H9 (cell line): ENCODE data around the gene RAB3GAP2. TPM values are rescaled to one million over a fixed set of nuclear protein-coding genes. Genes with fewer than 3 reads are reported as not detected.
A peak's percentile ranks its signal among the peaks of the same experiment; 100 is the strongest.

ENCODE experiments used
- DNase-seq: peaks from one replicate; pipeline ENCODE4 v3.0.0-alpha.2; 2017
- H2AFZ ChIP-seq: one replicate; pipeline ENCODE4 v1.6.1; 2013; ENCODE audit warnings: mild to moderate bottlenecking, low read length, control low read depth, moderate library complexity
- H2AK5ac ChIP-seq: 2 replicates; pipeline ENCODE4 v1.6.1; 2013; ENCODE audit warnings: low read length, control low read depth, mixed read lengths; ENCODE audit not compliant: insufficient read length
- H2BK120ac ChIP-seq: one replicate; pipeline ENCODE4 v1.6.1; 2013; ENCODE audit warnings: low read depth, mild to moderate bottlenecking, low read length, control low read depth, inconsistent platforms; ENCODE audit not compliant: poor library complexity, severe bottlenecking
- H2BK12ac ChIP-seq: 2 replicates; pipeline ENCODE4 v1.6.1; 2013; ENCODE audit warnings: low read length, control low read depth, mixed read lengths, low read depth; ENCODE audit not compliant: insufficient read length
- H2BK15ac ChIP-seq: 2 replicates; pipeline ENCODE4 v1.6.1; 2013; ENCODE audit warnings: low read depth, low read length, control low read depth
- H2BK20ac ChIP-seq: one replicate; pipeline ENCODE4 v1.6.1; 2013; ENCODE audit warnings: low read depth, mild to moderate bottlenecking, low read length, control low read depth, inconsistent platforms; ENCODE audit not compliant: poor library complexity, severe bottlenecking
- H2BK5ac ChIP-seq: 2 replicates; pipeline ENCODE4 v1.6.1; 2013; ENCODE audit warnings: low read length, control low read depth, mixed read lengths; ENCODE audit not compliant: insufficient read length
- H3K14ac ChIP-seq: 2 replicates; pipeline ENCODE4 v1.6.1; 2013; ENCODE audit warnings: low read length, control low read depth; ENCODE audit not compliant: insufficient read depth
- H3K18ac ChIP-seq: 2 replicates; pipeline ENCODE4 v1.6.1; 2013; ENCODE audit warnings: low read depth, mild to moderate bottlenecking, mixed read lengths, low read length, control low read depth; ENCODE audit not compliant: insufficient read length
- H3K23ac ChIP-seq: 2 replicates; pipeline ENCODE4 v1.6.1; 2013; ENCODE audit warnings: low read length, control low read depth, mixed read lengths, low read depth; ENCODE audit not compliant: insufficient read length
- H3K23me2 ChIP-seq: 2 replicates; pipeline ENCODE4 v1.6.1; 2013; ENCODE audit warnings: low read depth, mild to moderate bottlenecking, mixed read lengths, low read length, control low read depth; ENCODE audit not compliant: insufficient read length, poor library complexity, severe bottlenecking
- H3K27ac ChIP-seq: 2 replicates; pipeline ENCODE4 v1.5.1; 2013; ENCODE audit warnings: low read length, control low read depth, mixed read lengths, low read depth; ENCODE audit not compliant: insufficient read length
- H3K27me3 ChIP-seq: 2 replicates; pipeline ENCODE4 v1.6.1; 2013; ENCODE audit warnings: low read length, control low read depth, inconsistent platforms; ENCODE audit not compliant: insufficient read depth
- H3K4ac ChIP-seq: 2 replicates; pipeline ENCODE4 v1.6.1; 2013; ENCODE audit warnings: low read depth, mild to moderate bottlenecking, control low read depth, inconsistent platforms, low read length, moderate library complexity
- H3K4me1 ChIP-seq: 2 replicates; pipeline ENCODE4 v1.6.1; 2013; ENCODE audit warnings: low read length, control low read depth, inconsistent platforms; ENCODE audit not compliant: insufficient read depth
- H3K4me2 ChIP-seq: 2 replicates; pipeline ENCODE4 v1.6.1; 2013; ENCODE audit warnings: low read length, control low read depth, mixed read lengths; ENCODE audit not compliant: insufficient read length, insufficient read depth
- H3K56ac ChIP-seq: 2 replicates; pipeline ENCODE4 v1.6.1; 2013; ENCODE audit warnings: low read depth, mild to moderate bottlenecking, mixed read lengths, low read length, control low read depth; ENCODE audit not compliant: insufficient read length
- H3K79me1 ChIP-seq: 2 replicates; pipeline ENCODE4 v1.6.1; 2013; ENCODE audit warnings: low read depth, mild to moderate bottlenecking, moderate library complexity, low read length, control low read depth, inconsistent platforms; ENCODE audit not compliant: insufficient read depth, poor library complexity, severe bottlenecking
- H3K79me2 ChIP-seq: 2 replicates; pipeline ENCODE4 v1.6.1; 2013; ENCODE audit warnings: low read length, control low read depth, inconsistent platforms; ENCODE audit not compliant: insufficient read depth
- H3K9ac ChIP-seq: 2 replicates; pipeline ENCODE4 v1.6.1; 2013; ENCODE audit warnings: low read length, control low read depth, mixed read lengths; ENCODE audit not compliant: insufficient read length; ENCODE audit errors: extremely low read depth
- H3K9me3 ChIP-seq: one replicate; pipeline ENCODE4 v1.6.1; 2013; ENCODE audit warnings: low read depth, low read length, inconsistent platforms; ENCODE audit not compliant: control insufficient read depth
- H3T11ph ChIP-seq: one replicate; pipeline ENCODE4 v1.6.1; 2013; ENCODE audit warnings: mild to moderate bottlenecking, low read length, control low read depth, inconsistent platforms
- H4K20me1 ChIP-seq: one replicate; pipeline ENCODE4 v1.6.1; 2013; ENCODE audit not compliant: control insufficient read depth, insufficient read length, insufficient read depth
- H4K5ac ChIP-seq: 2 replicates; pipeline ENCODE4 v1.6.1; 2013; ENCODE audit warnings: low read depth, mild to moderate bottlenecking, mixed read lengths, low read length, control low read depth; ENCODE audit not compliant: insufficient read length
- H4K8ac ChIP-seq: replicated peaks from 2 replicates; pipeline ENCODE4 v1.6.1; 2013; ENCODE audit warnings: low read length, control low read depth, mixed read lengths, low read depth; ENCODE audit not compliant: insufficient read length
- H4K91ac ChIP-seq: 2 replicates; pipeline ENCODE4 v1.6.1; 2013; ENCODE audit warnings: low read depth, mild to moderate bottlenecking, moderate library complexity, mixed read lengths, low read length, control low read depth; ENCODE audit not compliant: insufficient read length
- H3K27ac Mint-ChIP-seq, 3 experiments: 2 replicates in 2 of 3; 3 replicates in 1 of 3; pipeline ENCODE4 v1.8.0; 2020 to 2021; ENCODE audit warnings: mixed read lengths in 3 of 3, mild to moderate bottlenecking in 1 of 3, moderate library complexity in 1 of 3
- H3K27me3 Mint-ChIP-seq: 2 replicates; pipeline ENCODE4 v1.8.0; 2021; ENCODE audit warnings: low read depth, mild to moderate bottlenecking, moderate library complexity, mixed read lengths
- H3K36me3 Mint-ChIP-seq, 3 experiments: 2 replicates in 2 of 3; 3 replicates in 1 of 3; pipeline ENCODE4 v1.8.0; 2020 to 2021; ENCODE audit warnings: low read depth in 3 of 3, mixed read lengths in 3 of 3; ENCODE audit not compliant: insufficient read depth in 1 of 3
- H3K4me1 Mint-ChIP-seq, 2 experiments: 2 replicates each; pipeline ENCODE4 v1.8.0; 2020; ENCODE audit warnings: mixed read lengths in 2 of 2
- H3K4me3 Mint-ChIP-seq, 2 experiments: 2 replicates in 1 of 2; 3 replicates in 1 of 2; pipeline ENCODE4 v1.8.0; 2020 to 2021; ENCODE audit warnings: mild to moderate bottlenecking in 2 of 2, mixed read lengths in 2 of 2, moderate library complexity in 1 of 2
- H3K9me3 Mint-ChIP-seq, 2 experiments: 2 replicates in 1 of 2; 3 replicates in 1 of 2; pipeline ENCODE4 v1.8.0; 2020; ENCODE audit warnings: mild to moderate bottlenecking in 2 of 2, mixed read lengths in 2 of 2, moderate library complexity in 1 of 2
- total RNA-seq: library from RNA; stranded (reverse); gene quantifications from 2 replicates; pipeline ENCODE4 v1.2.1, GENCODE V29; 2021
- TF ChIP-seq, protein P1 (sequence below): fragments of 200-600 bp; sonication (generic); conservative IDR thresholded peaks from 3 replicates; pipeline ENCODE4 v1.8.0; 2021; ENCODE audit warnings: antibody characterized with exemption, mild to moderate bottlenecking

Gene RAB3GAP2
- total RNA-seq, 1 experiment from 2014 or later = 48.3 TPM

DNA sequence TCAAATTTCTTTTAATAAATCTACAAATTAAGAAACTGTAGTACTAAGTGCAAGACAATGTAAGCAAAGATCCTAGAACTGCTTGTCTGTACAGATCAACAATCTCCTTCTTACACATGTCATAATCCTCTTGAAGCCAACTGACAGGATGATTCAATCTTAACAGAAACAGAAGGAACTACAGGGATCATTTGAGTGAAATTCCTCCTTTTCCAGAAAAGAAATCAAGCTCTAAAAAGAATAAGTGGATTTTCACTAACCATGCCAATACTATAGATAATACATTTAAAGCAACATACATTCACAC is 53.2 kb downstream of the RAB3GAP2 start:
- H3K9ac ChIP-seq = no peak overlapping the region
- H2BK120ac ChIP-seq = no peak overlapping the region
- Mint-ChIP-seq H3K4me3 (no peak overlapping the region), H3K9me3 (peaks cover 0 to 4% of the 10 kb centered on the region in 2 experiments; a peak in 2 of 5 replicates), H3K27ac (peak overlapping the region; percentile 23 to 91 (median 70); a peak in 4 of 7 replicates), H3K4me1 (peaks cover 16 to 19% of the 10 kb centered on the region in 2 experiments), H3K36me3 (peaks cover 6 to 9% (median 7%) of the 10 kb centered on the region in 3 experiments; a peak in 5 of 7 replicates), H3K27me3 (no peaks in the 10 kb centered on the region)
- H3K79me2 ChIP-seq = no peaks in the 10 kb centered on the region; the same call in 1 of the 2 replicates
- no peak overlapping the region for H2BK12ac ChIP-seq
- no peak overlapping the region for H2AK5ac ChIP-seq
- no peaks in the 10 kb centered on the region for H3K9me3 ChIP-seq
- no peak overlapping the region for H3K14ac ChIP-seq
- H4K5ac ChIP-seq = no peak overlapping the region
- H3K4me1 ChIP-seq = no peaks in the 10 kb centered on the region
- H3K27ac ChIP-seq = no peak overlapping the region
- H2AFZ ChIP-seq = no peak overlapping the region
- H3K18ac ChIP-seq = no peak overlapping the region
- no peak overlapping the region for H2BK15ac ChIP-seq
- H4K20me1 ChIP-seq = no peaks in the 10 kb centered on the region
- H3K27me3 ChIP-seq = no peaks in the 10 kb centered on the region
- no peak overlapping the region for H3T11ph ChIP-seq
- H4K8ac ChIP-seq = no peak overlapping the region
- no peak overlapping the region for H4K91ac ChIP-seq
- TF ChIP-seq, protein P1, sequence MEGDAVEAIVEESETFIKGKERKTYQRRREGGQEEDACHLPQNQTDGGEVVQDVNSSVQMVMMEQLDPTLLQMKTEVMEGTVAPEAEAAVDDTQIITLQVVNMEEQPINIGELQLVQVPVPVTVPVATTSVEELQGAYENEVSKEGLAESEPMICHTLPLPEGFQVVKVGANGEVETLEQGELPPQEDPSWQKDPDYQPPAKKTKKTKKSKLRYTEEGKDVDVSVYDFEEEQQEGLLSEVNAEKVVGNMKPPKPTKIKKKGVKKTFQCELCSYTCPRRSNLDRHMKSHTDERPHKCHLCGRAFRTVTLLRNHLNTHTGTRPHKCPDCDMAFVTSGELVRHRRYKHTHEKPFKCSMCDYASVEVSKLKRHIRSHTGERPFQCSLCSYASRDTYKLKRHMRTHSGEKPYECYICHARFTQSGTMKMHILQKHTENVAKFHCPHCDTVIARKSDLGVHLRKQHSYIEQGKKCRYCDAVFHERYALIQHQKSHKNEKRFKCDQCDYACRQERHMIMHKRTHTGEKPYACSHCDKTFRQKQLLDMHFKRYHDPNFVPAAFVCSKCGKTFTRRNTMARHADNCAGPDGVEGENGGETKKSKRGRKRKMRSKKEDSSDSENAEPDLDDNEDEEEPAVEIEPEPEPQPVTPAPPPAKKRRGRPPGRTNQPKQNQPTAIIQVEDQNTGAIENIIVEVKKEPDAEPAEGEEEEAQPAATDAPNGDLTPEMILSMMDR = no peak
- no peak overlapping the region for H3K4me2 ChIP-seq
- no peak overlapping the region for H3K4ac ChIP-seq
- H3K79me1 ChIP-seq = peaks cover 3% of the 10 kb centered on the region
- DNase-seq = no peak
- no peak overlapping the region for H2BK20ac ChIP-seq
- no peaks in the 10 kb centered on the region for H3K23me2 ChIP-seq
- no peak overlapping the region for H3K23ac ChIP-seq
- no peak overlapping the region for H3K56ac ChIP-seq
- H2BK5ac ChIP-seq = no peak overlapping the region
